Body of pancreas (tissue), 4 donors: ENCODE data around the gene KCNN3. TPM values are rescaled to one million over a fixed set of nuclear protein-coding genes. Genes with fewer than 3 reads are reported as not detected.

ENCODE experiments used
- ATAC-seq: fragments of 150-250 bp; one replicate; pipeline ENCODE4 v1.9.1; 2016
- DNase-seq, 4 donors: peaks; one replicate each; pipeline ENCODE4 v3.0.0-alpha.2; 2019
- H3K27ac ChIP-seq, 4 donors: fragments of 200-600 bp; sonication (generic); 1 replicate in 3 of 4; 2 replicates in 1 of 4; pipeline versions ENCODE4 v1.5.1 to v1.6.1; 2016 to 2019; ENCODE audit warnings: mild to moderate bottlenecking in 1 of 4, mixed read lengths in 1 of 4, moderate library complexity in 1 of 4
- H3K27me3 ChIP-seq, 2 donors: fragments of 200-600 bp; sonication (generic); one replicate each; pipeline ENCODE4 v1.6.0; 2016; ENCODE audit warnings: mild to moderate bottlenecking in 1 of 2
- H3K36me3 ChIP-seq, 2 donors: fragments of 200-600 bp; sonication (generic); replicated peaks in 1 of 2; 2 replicates each; pipeline ENCODE4 v1.5.1; 2016; ENCODE audit warnings: low read depth in 2 of 2; ENCODE audit not compliant: insufficient read depth in 1 of 2
- H3K4me1 ChIP-seq: fragments of 200-600 bp; sonication (generic); one replicate; pipeline ENCODE4 v1.6.0; 2016
- H3K4me3 ChIP-seq, 2 donors: fragments of 200-600 bp; sonication (generic); 1 replicate in 1 of 2; 2 replicates in 1 of 2; pipeline ENCODE4 v1.5.1; 2016 to 2019
- H3K9me3 ChIP-seq, 3 donors: fragments of 200-600 bp; sonication (generic); 1 replicate in 2 of 3; 2 replicates in 1 of 3; pipeline ENCODE4 v1.5.1; 2016
- POLR2A ChIP-seq, 3 donors: fragments of 450-650 bp; IDR thresholded peaks; one replicate each; pipeline ENCODE4 v1.6.1; 2016; ENCODE audit warnings: antibody characterized with exemption in 3 of 3, mild to moderate bottlenecking in 2 of 3
- WGBS, 2 donors: methylation state at CpG; one replicate each; pipeline ENCODE4 v1.1.5; 2017; 5-methylcytosine and 5-hydroxymethylcytosine counted together
- intact Hi-C: fragments of 100-400 bp; cut with DNase I; formaldehyde crosslinking; loops from one replicate; pipeline ENCODE4 v1.15.1; 2023
- total RNA-seq, 2 donors: library from RNA; depleted of rRNA; stranded (reverse); fragments of >200 nt; gene quantifications; one replicate each; pipeline ENCODE4 v1.1.0, GENCODE V29; 2016
- TF ChIP-seq, protein P1 (sequence below), 7 experiments: fragments of 450-650 bp in 4 of 7; fragments of 200-600 bp in 3 of 7; sonication (generic) in 3 of 7; IDR thresholded peaks; one replicate each; pipeline ENCODE4 v1.5.1; 2016 to 2019; ENCODE audit warnings: antibody characterized with exemption in 7 of 7

The KCNN3 gene
- total RNA-seq, 2 donors from 2014 or later = 0.33 to 1.6 TPM

DNA sequence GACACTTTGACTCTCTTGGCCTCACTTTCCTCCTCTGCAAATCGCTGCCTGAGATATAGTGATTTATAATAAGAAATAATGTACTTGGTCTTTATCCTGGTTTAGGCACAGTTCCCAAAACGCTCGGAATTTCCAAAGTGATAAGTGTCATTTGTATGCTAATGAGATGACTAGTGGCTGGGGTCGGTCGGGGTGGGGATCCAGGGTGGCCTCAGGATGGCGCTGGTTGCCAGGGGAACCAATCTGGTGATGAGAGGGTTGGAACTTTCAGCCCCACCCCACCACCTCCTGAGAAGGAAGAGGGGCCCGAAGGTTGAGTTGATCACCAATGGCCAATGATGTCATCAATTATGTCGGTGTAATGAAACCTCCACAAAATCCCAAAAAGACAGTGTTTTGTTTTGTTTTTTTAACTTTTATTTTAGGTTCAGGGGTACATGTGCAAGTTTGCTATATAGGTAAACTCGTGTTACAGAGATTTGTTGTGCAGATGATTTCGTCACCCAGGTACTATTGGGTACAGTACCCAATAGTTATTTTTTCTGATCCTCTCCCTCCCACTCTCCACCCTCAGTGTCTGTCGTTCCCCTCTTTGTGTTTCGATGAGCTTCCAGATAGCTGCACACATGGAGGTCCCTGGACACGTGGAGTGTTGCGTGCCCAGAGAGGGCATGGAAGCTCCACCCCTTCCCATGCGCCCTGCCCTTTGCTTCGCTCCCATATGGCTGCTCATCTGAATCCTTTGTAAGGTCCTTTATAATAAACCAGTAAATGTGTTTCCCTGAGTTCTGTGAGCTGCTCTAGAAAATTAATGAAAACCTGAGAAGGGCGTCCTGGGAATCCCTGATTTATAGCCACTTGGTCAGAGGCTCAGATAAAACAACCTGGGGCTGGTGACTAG lies 97.2 kb downstream of the KCNN3 start:
- Histone ChIP-seq H3K4me1 (no peaks in the 10 kb centered on the region), H3K4me3 (no peak overlapping the region), H3K9me3 (no peaks in the 10 kb centered on the region), H3K36me3 (no peaks in the 10 kb centered on the region), H3K27me3 (peaks cover 0 to 4% of the 10 kb centered on the region in 2 donors), H3K27ac (no peak overlapping the region)
- ATAC-seq (no peak), DNase-seq (no peak)
- 47 to 53% methylated on average over 17 of the region's 17 CpGs for WGBS, 2 donors
- intact Hi-C loops = no loop called here
- TF ChIP-seq POLR2A (IDR thresholded peaks at IDR 0.05) = no peak
- TF ChIP-seq, protein P1, sequence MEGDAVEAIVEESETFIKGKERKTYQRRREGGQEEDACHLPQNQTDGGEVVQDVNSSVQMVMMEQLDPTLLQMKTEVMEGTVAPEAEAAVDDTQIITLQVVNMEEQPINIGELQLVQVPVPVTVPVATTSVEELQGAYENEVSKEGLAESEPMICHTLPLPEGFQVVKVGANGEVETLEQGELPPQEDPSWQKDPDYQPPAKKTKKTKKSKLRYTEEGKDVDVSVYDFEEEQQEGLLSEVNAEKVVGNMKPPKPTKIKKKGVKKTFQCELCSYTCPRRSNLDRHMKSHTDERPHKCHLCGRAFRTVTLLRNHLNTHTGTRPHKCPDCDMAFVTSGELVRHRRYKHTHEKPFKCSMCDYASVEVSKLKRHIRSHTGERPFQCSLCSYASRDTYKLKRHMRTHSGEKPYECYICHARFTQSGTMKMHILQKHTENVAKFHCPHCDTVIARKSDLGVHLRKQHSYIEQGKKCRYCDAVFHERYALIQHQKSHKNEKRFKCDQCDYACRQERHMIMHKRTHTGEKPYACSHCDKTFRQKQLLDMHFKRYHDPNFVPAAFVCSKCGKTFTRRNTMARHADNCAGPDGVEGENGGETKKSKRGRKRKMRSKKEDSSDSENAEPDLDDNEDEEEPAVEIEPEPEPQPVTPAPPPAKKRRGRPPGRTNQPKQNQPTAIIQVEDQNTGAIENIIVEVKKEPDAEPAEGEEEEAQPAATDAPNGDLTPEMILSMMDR (IDR thresholded peaks at IDR 0.05) = no peak

DNA sequence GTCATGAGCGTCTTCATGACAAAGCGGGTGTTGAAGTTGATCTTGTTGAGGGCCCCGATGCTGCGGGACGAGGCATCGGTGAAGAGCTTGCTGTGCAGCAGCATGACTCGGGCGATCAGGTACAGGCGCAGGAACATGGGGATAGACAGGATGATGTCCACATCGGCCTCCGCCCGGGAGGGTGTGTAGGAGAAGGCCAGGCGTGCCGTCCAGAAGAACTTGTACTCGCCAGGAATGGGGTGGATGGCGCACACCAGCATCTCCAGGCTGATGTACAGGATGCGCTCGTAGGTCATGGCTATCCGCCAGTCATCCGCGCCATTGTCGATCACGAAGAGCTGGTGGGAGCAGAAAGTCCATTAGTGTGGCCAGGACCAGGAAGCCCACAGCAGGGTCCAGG lies 98.0 kb downstream of the KCNN3 start:
- intact Hi-C loops = no loop called here
- 91 to 92% methylated on average over 21 to 22 of the region's 23 CpGs for WGBS, 2 donors
- H3K4me1 ChIP-seq = no peaks in the 10 kb centered on the region
- no peaks in the 10 kb centered on the region for H3K9me3 ChIP-seq
- no peak overlapping the region for H3K27ac ChIP-seq
- no peak for DNase-seq
- no peak for ATAC-seq
- no peak overlapping the region for H3K4me3 ChIP-seq
- TF ChIP-seq, protein P1 (IDR thresholded peaks at IDR 0.05) = no peak
- no peak for TF ChIP-seq POLR2A (IDR thresholded peaks at IDR 0.05)
- H3K27me3 ChIP-seq = peaks cover 0 to 4% of the 10 kb centered on the region in 2 donors
- H3K36me3 ChIP-seq = no peaks in the 10 kb centered on the region

DNA sequence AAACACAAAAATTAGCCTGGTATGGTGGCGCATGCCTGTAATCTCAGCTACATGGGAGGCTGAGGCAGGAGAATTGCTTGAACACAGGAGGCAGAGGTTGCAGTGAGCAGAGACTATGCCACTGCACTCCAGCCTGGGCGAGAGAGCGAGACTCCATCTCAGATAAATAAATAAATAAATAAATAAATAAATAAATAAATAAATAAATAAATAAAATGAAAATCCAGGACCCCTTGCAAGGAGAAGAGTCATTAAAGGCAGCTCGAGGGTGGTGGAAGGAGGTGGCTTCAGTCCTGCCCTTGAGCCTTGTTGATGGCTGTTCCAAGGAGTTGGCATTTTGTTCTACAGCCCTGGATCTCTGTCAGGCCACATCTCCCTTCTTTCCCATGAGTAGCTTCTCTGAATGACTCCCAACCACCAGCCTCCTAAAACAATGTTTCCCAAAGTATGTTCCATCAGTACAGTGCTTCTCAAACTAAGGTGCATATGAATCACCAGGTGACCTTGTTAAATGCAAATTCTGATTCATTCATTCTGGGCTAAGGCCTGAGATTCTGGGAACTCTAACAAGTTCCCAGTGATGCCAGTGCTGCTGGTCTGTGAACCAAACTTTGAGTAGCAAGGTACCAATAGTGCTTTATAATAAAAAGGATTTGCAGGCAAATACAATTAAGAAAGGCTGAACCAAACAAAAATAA lies 99.0 kb downstream of the KCNN3 start:
- no peaks in the 10 kb centered on the region for H3K4me1 ChIP-seq
- no peak for TF ChIP-seq POLR2A (IDR thresholded peaks at IDR 0.05)
- TF ChIP-seq, protein P1 (IDR thresholded peaks at IDR 0.05) = no peak
- DNase-seq (no peak), ATAC-seq (no peak)
- H3K4me3 ChIP-seq = no peak overlapping the region
- H3K36me3 ChIP-seq = no peaks in the 10 kb centered on the region
- no peaks in the 10 kb centered on the region for H3K9me3 ChIP-seq
- 88 to 94% methylated on average over 4 of the region's 4 CpGs for WGBS, 2 donors
- peaks cover 0 to 4% of the 10 kb centered on the region in 2 donors for H3K27me3 ChIP-seq
- intact Hi-C loops = no loop called here
- no peak overlapping the region for H3K27ac ChIP-seq

DNA sequence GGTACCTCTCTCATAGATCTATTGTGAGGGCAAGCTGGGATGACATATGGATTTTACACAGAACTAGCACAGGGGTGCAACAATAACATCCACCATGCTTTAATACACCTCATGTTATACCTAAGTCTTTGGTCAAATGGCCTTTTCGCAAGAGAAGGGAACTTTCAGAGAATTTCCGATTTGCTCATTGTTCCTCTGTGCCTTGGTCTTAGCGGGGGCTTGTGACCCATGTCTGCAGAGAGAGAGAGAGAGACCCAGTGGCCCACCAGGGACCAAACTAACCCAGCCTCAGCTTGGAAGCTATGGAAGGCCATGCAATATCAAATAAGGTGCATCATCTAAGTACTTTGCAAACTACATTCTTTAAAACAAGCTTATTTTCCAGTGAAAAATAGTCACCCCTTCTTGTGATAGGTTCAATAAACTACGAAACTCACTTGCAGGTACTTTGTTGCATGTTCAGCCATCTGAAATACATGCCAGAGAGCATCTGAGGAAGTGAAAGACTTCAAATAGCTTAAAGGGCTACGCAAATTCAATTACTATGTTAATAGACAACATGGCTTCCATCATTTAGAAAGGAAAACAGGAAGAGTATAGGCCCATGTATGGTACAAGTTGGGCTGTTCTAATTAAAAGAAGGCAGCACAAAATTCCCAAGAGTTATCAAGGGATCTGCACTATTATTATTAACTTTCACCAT lies 100.7 kb downstream of the KCNN3 start:
- Histone ChIP-seq H3K36me3 (no peaks in the 10 kb centered on the region), H3K27me3 (peaks cover 0 to 4% of the 10 kb centered on the region in 2 donors), H3K4me3 (no peak overlapping the region), H3K4me1 (no peaks in the 10 kb centered on the region), H3K27ac (no peak overlapping the region), H3K9me3 (no peaks in the 10 kb centered on the region)
- no peak for TF ChIP-seq POLR2A (IDR thresholded peaks at IDR 0.05)
- TF ChIP-seq, protein P1 (IDR thresholded peaks at IDR 0.05) = no peak
- WGBS, 2 donors = 80 to 88% methylated on average over 5 of the region's 5 CpGs
- no peak for ATAC-seq
- no peak for DNase-seq
- intact Hi-C loops = no loop called here
